Upper lobe of right lung (tissue), 1 donor: Measurements from ENCODE around the gene GPANK1. TPM values are rescaled to one million over a fixed set of nuclear protein-coding genes. Genes with fewer than 3 reads are reported as not detected.

Experiments
- ATAC-seq: fragments of 200-7000 bp; cut with Tn5 transposase; one replicate; pipeline ENCODE4 v1.9.1; 2020; ENCODE audit warnings: mild to moderate bottlenecking, moderate library complexity
- DNase-seq: peaks from one replicate; pipeline ENCODE4 v3.0.0-alpha.2; 2020
- H3K27ac ChIP-seq: fragments of 200-600 bp; one replicate; pipeline ENCODE4 v1.8.0; 2022
- H3K27me3 ChIP-seq: fragments of 200-600 bp; one replicate; pipeline ENCODE4 v1.8.0; 2022; ENCODE audit warnings: mild to moderate bottlenecking
- H3K36me3 ChIP-seq: fragments of 200-600 bp; one replicate; pipeline ENCODE4 v1.8.0; 2022
- H3K4me1 ChIP-seq: fragments of 200-600 bp; one replicate; pipeline ENCODE4 v1.8.0; 2022
- H3K4me3 ChIP-seq: fragments of 200-600 bp; one replicate; pipeline ENCODE4 v1.8.0; 2022; ENCODE audit warnings: mild to moderate bottlenecking
- H3K9me3 ChIP-seq: fragments of 200-600 bp; one replicate; pipeline ENCODE4 v1.8.0; 2022
- CTCF ChIP-seq: fragments of 200-600 bp; IDR thresholded peaks from one replicate; pipeline ENCODE4 v1.8.0; 2022; ENCODE audit warnings: antibody characterized with exemption
- intact Hi-C: fragments of 100-400 bp; cut with DNase I; formaldehyde crosslinking; loops from one replicate; pipeline ENCODE4 v1.11.0; 2022
- total RNA-seq: library from RNA; stranded (reverse); fragmentation: NEBNext Ultra II Directional; extraction: Animal tissue kit (Norgen Biotek cat#: 25700); gene quantifications from one replicate; pipeline ENCODE4 v1.2.1, GENCODE V29; 2021
- donor health status: DM: no; HTN: yes; CAD: no; lungs with severe emphysema.

GPANK1 gene
- total RNA-seq, 1 donor from 2014 or later, result 13.9 TPM

- no peak for ATAC-seq
- Histone ChIP-seq H3K27ac (no peak overlapping the region), H3K4me3 (no peak overlapping the region), H3K9me3 (no peaks in the 10 kb centered on the region), H3K36me3 (peaks cover 98% of the 10 kb centered on the region), H3K27me3 (no peaks in the 10 kb centered on the region), H3K4me1 (no peaks in the 10 kb centered on the region)
- no peak for TF ChIP-seq CTCF
- intact Hi-C loops, result no loop called here
- DNase-seq, result no peak
These were observed 21.8 kb downstream of the GPANK1 start for GRCh38 chr6:31642798-31643570.

GRCh38 chr6:31641370-31641769, 23.4 kb downstream of the GPANK1 start:
- H3K4me1 ChIP-seq, result no peaks in the 10 kb centered on the region
- no peak overlapping the region for H3K4me3 ChIP-seq
- no peak for TF ChIP-seq CTCF
- intact Hi-C loops, result no loop called here
- H3K36me3 ChIP-seq, result peaks cover 98% of the 10 kb centered on the region
- no peaks in the 10 kb centered on the region for H3K9me3 ChIP-seq
- no peak for DNase-seq
- no peak for ATAC-seq
- H3K27ac ChIP-seq, result no peak overlapping the region
- H3K27me3 ChIP-seq, result no peaks in the 10 kb centered on the region

- no peak for TF ChIP-seq CTCF
- DNase-seq (no peak), ATAC-seq (no peak)
- H3K4me3 ChIP-seq, result no peak overlapping the region
- H3K36me3 ChIP-seq, result peaks cover 98% of the 10 kb centered on the region
- no peaks in the 10 kb centered on the region for H3K9me3 ChIP-seq
- H3K27me3 ChIP-seq, result no peaks in the 10 kb centered on the region
- intact Hi-C loops, result no loop called here
- no peak overlapping the region for H3K27ac ChIP-seq
- no peaks in the 10 kb centered on the region for H3K4me1 ChIP-seq
These were observed 24.2 kb downstream of the GPANK1 start for GRCh38 chr6:31640612-31641011.

DNA sequence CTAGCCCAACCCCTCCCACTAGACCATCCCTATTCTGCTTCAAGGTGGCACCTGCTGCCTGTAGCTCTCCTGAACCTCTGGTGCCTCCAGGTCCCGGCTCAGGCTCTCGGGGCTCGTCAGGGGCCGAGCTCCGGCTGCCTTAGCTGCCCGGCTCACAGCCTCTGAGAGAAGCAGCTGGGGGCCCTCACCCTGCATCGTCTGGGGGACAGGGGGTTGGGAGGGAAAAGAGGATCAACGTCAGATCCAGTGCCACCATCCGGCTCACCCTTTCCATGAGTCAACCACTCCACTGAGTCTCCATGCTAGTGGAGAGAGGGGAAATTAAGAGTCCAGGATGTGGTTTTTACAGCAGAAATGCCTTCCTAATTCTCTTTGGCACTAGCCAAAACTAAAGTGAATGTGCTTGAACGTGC, 25.3 kb downstream of the GPANK1 start:
- no peaks in the 10 kb centered on the region for H3K27me3 ChIP-seq
- TF ChIP-seq CTCF, result no peak
- no peaks in the 10 kb centered on the region for H3K9me3 ChIP-seq
- H3K4me3 ChIP-seq, result no peak overlapping the region
- ATAC-seq (no peak), DNase-seq (no peak)
- peaks cover 98% of the 10 kb centered on the region for H3K36me3 ChIP-seq
- H3K27ac ChIP-seq, result no peak overlapping the region
- intact Hi-C loops, result no loop called here
- no peaks in the 10 kb centered on the region for H3K4me1 ChIP-seq

DNA sequence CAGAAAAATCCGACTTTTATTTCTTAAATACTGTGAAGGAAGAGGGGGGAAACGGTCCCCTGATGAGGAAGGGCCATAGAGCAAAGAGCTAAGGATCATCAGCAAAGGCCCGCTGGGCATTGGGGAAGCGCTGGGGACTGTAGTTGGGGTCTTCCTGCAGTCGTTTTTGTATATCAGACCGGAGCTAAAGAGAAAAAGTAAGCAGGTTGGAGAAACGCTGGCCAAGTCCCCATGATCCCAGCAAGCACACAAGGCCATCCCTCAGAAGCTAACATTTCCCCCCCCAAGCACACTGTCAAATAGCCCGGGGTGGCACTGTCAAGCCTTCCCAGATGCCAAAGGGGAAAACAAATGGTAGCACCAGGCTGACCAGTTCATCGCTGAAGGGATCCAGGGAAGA, 25.8 kb downstream of the GPANK1 start:
- intact Hi-C loops, result no loop called here
- H3K9me3 ChIP-seq, result no peaks in the 10 kb centered on the region
- no peaks in the 10 kb centered on the region for H3K4me1 ChIP-seq
- peaks cover 98% of the 10 kb centered on the region for H3K36me3 ChIP-seq
- no peaks in the 10 kb centered on the region for H3K27me3 ChIP-seq
- no peak for TF ChIP-seq CTCF
- H3K4me3 ChIP-seq, result no peak overlapping the region
- no peak overlapping the region for H3K27ac ChIP-seq
- DNase-seq (no peak), ATAC-seq (no peak)
